ENCODE data around the gene PTTG2.
"Not testable (repeated sequence)": the region's sequence is repeated elsewhere in the genome, so short reads cannot be mapped to it uniquely, and the experiment has no call there.

The PTTG2 gene

DNA sequence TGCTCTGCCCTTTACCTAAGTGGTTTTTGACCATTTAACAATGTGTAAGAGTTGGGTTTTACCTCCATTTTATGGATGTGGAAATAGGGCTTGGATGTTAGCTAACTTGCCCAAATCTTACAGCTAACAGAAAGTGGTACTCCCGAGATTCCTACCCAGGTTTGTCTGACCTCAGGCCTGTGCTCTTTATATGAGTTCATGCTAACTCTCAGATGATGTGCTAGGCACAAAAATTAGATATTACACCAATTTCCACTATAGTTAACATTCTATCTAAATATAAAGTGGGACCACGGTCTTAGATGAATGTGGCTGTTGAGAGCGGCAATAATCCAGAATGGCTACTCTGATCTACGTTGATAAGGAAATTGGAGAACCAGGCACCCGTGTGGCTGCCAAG, at the start of gene PTTG2:
PTTG2 (plus strand) TSS at position 301 of the 400 bp plus-strand sequence; CDS start at position 338, 37 bp downstream.
- DNase-seq (ENCODE audit: low read depth, low spot score): no peak

DNA sequence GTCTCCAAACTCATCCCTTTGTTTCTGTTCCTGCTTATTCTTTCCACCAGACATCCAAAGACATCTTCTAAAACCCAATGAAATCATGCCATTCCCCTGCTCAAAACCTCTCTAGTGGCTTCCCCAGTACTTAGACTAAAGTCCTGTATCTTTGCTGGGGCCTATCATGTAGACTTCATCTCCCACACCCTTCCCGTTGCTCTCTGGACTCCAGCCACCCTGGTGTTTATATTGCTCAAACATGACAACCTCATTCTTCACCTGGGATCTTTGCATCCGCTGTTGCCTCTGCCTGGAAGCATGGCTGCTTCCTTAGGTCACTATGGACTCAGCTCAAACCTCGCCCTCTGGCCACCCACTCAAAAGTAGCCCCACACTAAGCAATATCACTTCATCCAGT, 45.7 kb upstream of the PTTG2 start:
- no peak for DNase-seq (ENCODE audit: low read depth, low spot score)

More for the DNA sequence above, at the start of gene PTTG2:
- no peak within 1 kb of the TSS for H3K27ac ChIP-seq

GRCh38 chr4:37917388-37917787, 42.8 kb upstream of the PTTG2 start:
- H3K27ac ChIP-seq: no peak overlapping the region

More for the DNA sequence above, 45.7 kb upstream of the PTTG2 start:
- H3K27ac ChIP-seq: no peak overlapping the region

GRCh38 chr4:37918653-37919052, 41.5 kb upstream of the PTTG2 start:
- no peak overlapping the region for H3K27ac ChIP-seq
- no peak for DNase-seq (ENCODE audit: low read depth, low spot score)

More at GRCh38 chr4:37917388-37917787, 42.8 kb upstream of the PTTG2 start:
- DNase-seq (ENCODE audit: low read depth, low spot score): no peak

DNA sequence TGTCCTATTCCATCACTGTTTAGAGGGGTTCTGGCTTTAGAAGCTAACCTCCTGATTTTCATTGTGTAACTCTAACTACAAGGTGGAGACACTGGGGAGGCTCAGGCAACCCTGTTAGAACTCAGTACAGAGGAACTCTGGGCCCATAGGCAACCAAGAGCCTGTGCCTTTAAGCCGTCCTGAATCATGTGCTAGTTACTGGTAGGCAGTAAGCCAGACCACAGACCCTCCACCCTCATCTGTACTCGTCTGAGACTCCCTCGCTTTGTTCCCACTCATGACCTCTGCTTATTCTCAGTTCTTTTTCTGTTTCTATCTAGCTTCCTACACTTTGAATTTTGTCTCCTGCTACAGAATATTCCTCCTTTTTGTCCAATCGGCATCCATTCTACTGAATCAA, 37.9 kb upstream of the PTTG2 start:
- DNase-seq (ENCODE audit: low read depth, low spot score): no peak
- no peak overlapping the region for H3K27ac ChIP-seq

DNA sequence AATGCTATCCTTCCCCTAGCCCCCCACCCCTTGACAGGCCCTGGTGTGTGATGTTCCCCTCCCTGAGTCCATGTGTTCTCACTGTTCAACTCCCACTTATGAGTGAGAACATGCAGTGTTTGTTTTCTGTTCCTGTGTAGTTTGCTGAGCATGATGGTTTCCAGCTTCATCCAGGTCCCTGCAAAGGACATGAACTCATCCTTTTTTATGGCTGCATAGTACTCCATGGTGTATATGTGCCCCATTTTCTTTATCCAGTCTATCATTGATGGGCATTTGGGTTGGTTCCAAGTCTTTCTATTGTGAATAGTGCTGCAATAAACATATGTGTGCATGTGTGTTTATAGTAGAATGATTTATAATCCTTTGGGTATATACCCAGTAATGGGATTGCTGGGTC, 37.1 kb upstream of the PTTG2 start:
- not testable (repeated sequence) for H3K27ac ChIP-seq; DNase-seq (ENCODE audit: low read depth, low spot score)

DNA sequence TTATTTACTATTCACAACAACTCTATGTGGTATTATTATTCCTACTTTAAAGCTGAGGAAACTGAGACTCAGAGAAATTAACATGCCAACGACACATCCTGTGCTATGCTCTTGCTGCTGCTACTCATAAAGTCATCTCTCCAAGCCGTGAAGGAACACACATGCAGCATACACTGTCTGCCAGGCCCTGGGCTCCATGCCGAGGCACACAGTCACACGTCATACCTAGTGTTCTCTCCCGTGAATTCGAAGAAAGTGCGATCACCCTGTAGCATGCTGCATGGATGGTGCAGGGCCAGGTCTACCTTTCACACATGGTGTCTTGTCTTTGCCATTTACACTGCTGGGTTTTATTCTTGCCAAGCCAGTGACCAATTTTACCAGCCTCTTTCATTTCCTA, 35.3 kb upstream of the PTTG2 start:
- no peak for DNase-seq (ENCODE audit: low read depth, low spot score)
- H3K27ac ChIP-seq: no peak overlapping the region

- no peak for DNase-seq (ENCODE audit: low read depth, low spot score)
- H3K27ac ChIP-seq: no peak overlapping the region
These were observed 32.8 kb upstream of the PTTG2 start for GRCh38 chr4:37927434-37927833.

- no peak overlapping the region for H3K27ac ChIP-seq
- DNase-seq (ENCODE audit: low read depth, low spot score): no peak
These were observed 31.5 kb upstream of the PTTG2 start for GRCh38 chr4:37928426-37929416.

DNA sequence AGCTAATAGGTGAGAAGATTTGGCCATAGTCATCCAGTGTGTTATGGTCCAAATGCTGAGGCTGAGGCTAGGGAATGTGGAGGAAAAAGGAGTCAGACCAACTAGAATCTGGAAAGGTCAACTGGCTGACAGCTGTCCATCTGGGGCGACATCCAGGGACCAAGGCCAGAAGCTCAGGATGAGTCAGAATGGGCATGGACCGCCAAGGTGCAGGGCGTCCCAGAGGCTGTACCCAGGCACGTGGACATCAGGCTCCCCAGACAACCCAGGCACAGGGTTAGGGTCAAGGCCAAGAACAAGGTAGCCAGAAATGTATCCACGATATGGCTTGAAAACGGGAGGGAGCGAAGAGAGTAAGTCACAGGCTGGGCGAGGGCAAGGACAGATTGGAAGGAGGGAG, 26.1 kb upstream of the PTTG2 start:
- H3K27ac ChIP-seq: no peak overlapping the region
- DNase-seq (ENCODE audit: low read depth, low spot score): no peak

GRCh38 chr4:37934609-37935008, 25.6 kb upstream of the PTTG2 start:
- H3K27ac ChIP-seq: no peak overlapping the region
- DNase-seq (ENCODE audit: low read depth, low spot score): no peak

- no peak for DNase-seq (ENCODE audit: low read depth, low spot score)
- no peak overlapping the region for H3K27ac ChIP-seq
These were observed 25.2 kb upstream of the PTTG2 start for GRCh38 chr4:37935026-37935425.

DNA sequence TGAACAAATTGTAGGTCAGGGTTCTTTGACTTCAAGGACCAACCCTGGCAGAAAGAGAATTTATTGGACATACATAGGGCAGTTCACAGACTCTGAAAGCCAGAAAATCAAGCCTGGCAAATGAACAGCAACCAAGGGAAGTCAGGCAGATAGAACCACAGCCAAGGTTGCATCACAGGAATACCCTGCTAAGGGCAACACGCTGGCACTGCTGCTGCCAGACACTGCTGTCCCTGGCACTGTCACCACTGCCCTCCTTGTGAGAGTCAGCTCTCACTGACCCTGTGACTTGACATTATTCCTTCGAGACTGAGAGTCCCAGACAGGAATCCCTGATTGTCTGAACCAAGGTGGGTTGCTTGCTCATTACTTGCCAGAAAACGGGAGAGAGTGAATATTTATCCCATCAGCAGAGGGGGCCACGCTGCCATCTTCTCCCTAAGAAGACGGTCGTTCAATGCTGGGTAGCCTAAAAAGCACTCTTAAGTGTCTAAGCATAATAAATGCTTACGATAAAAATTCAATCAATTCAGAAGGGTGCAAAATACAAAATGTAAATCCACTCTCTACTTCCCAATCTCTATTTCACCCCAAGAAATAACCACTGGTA, 23.2 kb upstream of the PTTG2 start:
- no peak overlapping the region for H3K27ac ChIP-seq
- DNase-seq (ENCODE audit: low read depth, low spot score): no peak

- no peak for DNase-seq (ENCODE audit: low read depth, low spot score)
- no peak overlapping the region for H3K27ac ChIP-seq
These were observed 22.0 kb upstream of the PTTG2 start for GRCh38 chr4:37938208-37938607.

- H3K27ac ChIP-seq: no peak overlapping the region
- no peak for DNase-seq (ENCODE audit: low read depth, low spot score)
These were observed 13.6 kb upstream of the PTTG2 start for GRCh38 chr4:37946503-37947179.

DNA sequence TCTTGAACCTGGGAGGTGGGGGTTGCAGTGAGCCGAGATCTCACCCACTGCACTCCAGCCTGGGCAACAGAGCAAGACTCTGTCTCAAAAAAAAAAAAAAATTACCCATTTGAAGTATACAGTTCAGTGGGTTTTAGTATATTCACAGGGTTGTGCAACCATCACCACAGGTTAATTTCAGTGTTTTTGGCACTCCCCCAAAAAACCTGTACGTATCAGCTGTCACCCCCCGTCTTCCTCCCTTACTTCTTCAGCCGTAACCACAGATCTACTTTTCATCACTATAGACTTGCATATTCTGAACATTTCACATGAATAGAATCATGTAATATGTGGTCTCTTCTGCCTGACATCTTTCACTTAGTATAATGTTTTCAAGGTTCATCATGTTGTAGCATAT, 11.7 kb upstream of the PTTG2 start:
- no peak for DNase-seq (ENCODE audit: low read depth, low spot score)
- H3K27ac ChIP-seq: no peak overlapping the region

DNA sequence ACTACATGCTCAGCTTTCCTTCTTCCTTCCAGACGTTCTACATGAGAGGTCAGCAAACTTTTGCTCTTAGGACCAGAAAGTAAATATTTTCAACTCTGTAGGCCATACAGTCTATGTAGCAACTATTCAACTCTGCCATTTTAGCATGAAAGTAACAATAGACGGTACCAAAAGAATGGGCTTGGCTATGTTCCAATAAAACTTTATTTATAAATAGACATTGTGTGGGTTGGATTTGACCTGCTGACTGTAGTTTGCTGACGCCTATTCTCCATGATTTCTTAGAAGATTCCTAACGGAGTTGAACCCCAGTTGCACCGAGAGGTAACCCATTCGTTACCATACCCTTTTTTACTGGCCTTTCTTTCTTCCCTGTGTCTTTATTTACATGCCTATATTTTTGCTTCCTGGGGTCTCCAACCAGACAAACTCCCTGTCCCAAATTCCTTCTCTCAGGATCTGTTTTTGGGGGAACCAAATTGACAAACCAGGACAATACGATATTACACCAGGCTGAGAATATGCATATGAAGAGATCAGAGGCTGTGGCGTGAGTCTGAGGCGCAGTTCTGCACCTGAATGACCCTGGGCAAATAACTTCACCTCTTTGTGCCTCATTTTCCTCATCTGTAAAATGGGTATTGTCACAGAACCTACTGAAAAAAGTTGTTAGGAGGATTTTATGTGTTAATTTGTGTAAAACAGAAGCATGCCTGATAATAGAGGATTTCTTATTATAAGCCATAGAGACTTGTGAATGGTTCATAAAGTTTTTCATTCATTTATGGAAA, 10.4 kb upstream of the PTTG2 start:
- no peak for DNase-seq (ENCODE audit: low read depth, low spot score)

GRCh38 chr4:37951461-37952352, 8.5 kb upstream of the PTTG2 start:
- H3K27ac ChIP-seq: no peak overlapping the region
- no peak for DNase-seq (ENCODE audit: low read depth, low spot score)

More for the DNA sequence above, 10.4 kb upstream of the PTTG2 start:
- H3K27ac ChIP-seq: no peak overlapping the region

DNA sequence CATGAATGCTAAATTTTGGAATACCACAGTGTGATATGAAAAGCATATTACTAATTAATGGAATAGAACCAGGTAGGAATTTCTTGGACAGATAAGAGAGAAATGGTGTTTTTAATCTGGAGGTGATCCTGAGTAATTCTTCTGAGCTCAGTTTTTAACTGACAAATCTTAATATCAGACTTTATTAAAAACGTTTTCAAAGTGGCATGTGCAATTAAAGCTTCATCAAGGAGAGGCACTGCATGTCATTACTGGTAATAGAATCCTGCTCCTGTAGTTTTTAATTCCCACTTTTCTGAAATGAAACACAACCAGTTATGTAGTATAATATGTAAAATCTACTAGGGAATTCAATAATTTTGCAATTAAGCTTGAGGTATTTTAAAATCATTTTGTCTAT, 7.0 kb upstream of the PTTG2 start:
- DNase-seq (ENCODE audit: low read depth, low spot score): no peak
- no peak overlapping the region for H3K27ac ChIP-seq
